Cardiac fibroblast (primary cell): ENCODE results near the gene CYP27A1.
A peak's percentile ranks its signal among the peaks of the same experiment; 100 is the strongest.

Experiments used
- DNase-seq, 2 donors: peaks; one replicate each; pipeline versions ENCODE4 v3.0.0 to v3.0.0-alpha.2; 2010; ENCODE audit warnings: low read depth in 2 of 2
- H3K4me3 ChIP-seq, 2 donors: replicated peaks in 1 of 2; 1 replicate in 1 of 2; 2 replicates in 1 of 2; pipeline ENCODE4 v1.5.1; 2011; ENCODE audit warnings: low read depth in 2 of 2, low read length in 2 of 2, mild to moderate bottlenecking in 2 of 2, moderate library complexity in 1 of 2
- CTCF ChIP-seq: IDR thresholded peaks from one replicate; pipeline ENCODE4 v1.5.1; 2011; ENCODE audit warnings: low read depth, mild to moderate bottlenecking, low read length, inconsistent platforms

Gene CYP27A1

GRCh38 chr2:218855305-218856166 is 73.6 kb downstream of the CYP27A1 start:
- no peak for DNase-seq
- H3K4me3 ChIP-seq = no peak overlapping the region
- no peak for TF ChIP-seq CTCF

GRCh38 chr2:218856167-218856895 is 74.4 kb downstream of the CYP27A1 start:
- no peak for TF ChIP-seq CTCF
- H3K4me3 ChIP-seq = no peak overlapping the region
- no peak for DNase-seq

GRCh38 chr2:218856896-218857243 is 74.9 kb downstream of the CYP27A1 start:
- H3K4me3 ChIP-seq = no peak overlapping the region
- TF ChIP-seq CTCF = no peak
- DNase-seq = no peak

GRCh38 chr2:218857371-218858137 is 75.6 kb downstream of the CYP27A1 start:
- TF ChIP-seq CTCF = no peak
- DNase-seq = peak in 1 of 2 donors; percentile 37
- H3K4me3 ChIP-seq = no peak overlapping the region

- no peak overlapping the region for H3K4me3 ChIP-seq
- DNase-seq = no peak
- no peak for TF ChIP-seq CTCF
Observed at GRCh38 chr2:218858138-218858445, 76.1 kb downstream of the CYP27A1 start.

- H3K4me3 ChIP-seq = no peak overlapping the region
- no peak for DNase-seq
- TF ChIP-seq CTCF = no peak
Observed at GRCh38 chr2:218858671-218859555, 77.0 kb downstream of the CYP27A1 start.
